HG03469 (cell line): ENCODE data around the gene DNER.
"Not testable (repeated sequence)": the region's sequence is repeated elsewhere in the genome, so short reads cannot be mapped to it uniquely, and the experiment has no call there.

Experiments
- ATAC-seq: cut with Tn5 transposase; IDR thresholded peaks from one replicate; pipeline ENCODE4 v1.9.1; 2021; ENCODE audit warnings: mild to moderate bottlenecking, moderate library complexity, moderate number of reproducible peaks; ENCODE audit not compliant: unreplicated experiment

DNER gene

DNA sequence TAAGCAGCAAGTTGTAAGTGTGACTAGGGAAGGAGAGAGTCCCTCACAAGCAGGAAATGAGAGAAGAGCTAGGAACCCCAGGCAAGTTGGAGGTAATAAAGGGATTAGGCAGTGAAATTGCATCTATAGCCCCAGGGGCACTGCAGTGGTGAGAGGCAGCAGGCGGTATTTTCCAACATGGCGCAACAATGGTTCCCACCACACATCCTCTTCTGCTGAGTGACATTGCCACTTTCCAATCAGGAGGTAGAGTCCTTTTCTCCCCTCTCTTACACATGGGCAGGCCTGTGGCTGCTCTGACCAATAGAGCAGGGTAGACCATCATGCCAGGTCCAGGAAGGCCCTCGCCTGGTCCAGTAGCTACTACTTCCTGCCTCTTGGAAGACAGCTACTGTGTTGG, 86.6 kb downstream of the DNER start:
- no peak for ATAC-seq

DNA sequence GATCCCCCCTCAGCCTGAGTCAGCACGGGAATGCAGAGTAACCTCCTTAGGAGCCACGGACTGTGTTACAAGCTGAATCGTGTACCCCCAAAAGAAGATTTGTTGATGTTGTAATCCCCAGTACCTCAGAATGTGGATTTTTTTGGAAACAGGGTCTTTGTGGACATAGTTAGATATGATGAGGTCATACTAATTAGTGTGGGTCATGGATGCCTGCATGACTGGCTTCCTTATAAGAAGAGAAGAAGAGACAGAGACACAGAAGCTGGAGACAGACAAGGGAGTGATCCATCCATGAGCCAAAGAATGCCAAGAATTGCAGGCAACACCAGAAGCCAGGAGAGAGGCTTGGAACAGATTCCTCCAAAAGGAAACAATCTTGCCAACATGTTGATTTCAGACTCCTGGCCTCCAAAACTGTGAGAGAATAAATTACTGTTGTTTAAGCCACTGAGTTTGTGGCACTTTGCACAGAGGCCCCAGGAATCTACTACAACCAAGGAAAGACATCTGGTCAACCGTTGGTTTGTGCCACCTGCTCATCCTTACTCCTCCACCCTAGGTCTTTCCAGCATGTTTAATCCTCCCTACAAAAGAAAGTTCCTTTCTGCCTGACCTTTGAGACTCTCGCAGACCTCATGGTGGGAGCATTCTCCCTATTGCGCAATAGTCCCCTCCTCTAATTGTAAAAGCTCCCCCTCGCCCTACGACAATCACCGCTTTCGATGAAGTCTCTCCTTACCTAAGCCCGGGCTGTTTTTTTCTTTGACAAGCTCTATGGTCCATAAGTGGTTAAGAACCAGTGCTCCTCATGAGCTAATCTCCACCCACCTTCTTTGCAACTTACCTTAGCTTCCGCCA, 91.6 kb downstream of the DNER start:
- ATAC-seq = no peak

DNA sequence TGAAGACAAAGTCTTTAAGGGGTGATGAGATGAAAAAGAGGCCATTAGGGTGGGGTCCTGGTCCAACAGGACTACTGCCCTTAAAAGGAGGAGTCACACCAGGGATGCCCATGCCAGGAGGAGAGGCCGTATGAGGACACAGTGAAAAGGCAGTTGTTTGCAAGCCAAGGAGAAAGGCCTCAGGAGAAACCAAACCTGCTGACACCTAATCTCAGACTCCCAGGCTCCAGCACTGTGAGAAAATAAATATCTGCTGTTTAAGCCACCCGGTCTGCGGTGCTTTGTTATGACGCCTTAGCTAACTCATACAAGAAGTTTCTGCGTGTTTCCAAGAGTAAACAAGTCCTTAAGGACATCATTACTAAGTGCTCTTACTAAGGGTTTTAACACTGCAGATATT, 93.6 kb downstream of the DNER start:
- ATAC-seq = no peak

DNA sequence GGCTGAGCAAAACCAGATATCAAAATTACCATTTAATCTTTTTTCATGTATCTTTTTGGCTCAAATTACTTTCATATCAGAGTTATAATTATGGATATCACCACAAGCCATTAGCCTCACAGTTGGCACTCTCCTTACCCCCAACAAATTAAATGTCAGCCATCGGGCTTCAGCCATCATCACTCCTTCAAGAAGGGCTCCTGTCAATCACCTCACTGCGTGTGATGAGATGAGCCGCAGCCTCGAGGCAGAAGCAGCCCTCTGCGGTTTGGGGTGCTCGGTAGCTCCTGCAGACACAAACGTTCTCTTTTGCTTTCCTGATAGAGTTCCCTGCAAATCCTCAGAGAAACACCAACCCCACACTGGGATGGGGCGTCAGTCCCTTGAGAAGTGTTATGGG, 94.1 kb downstream of the DNER start:
- ATAC-seq = no peak

DNA sequence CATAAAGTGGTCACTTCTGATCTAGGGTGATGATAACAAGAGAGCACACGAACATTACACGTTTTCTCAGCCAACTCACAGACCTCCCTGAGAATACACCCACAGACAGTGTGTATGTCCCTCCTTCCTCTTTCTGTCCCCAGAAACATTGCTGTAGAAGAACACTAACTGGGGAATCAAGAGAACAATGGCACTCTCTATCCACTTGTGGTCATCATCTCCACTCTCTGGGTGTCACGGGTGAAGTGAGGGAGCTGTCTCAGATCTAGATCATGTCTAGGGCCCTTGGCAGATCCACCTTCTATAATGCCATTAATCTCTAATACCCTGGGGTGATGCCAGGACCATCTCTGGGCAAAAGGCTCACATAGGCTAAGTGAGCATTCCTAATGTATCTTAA, 97.9 kb downstream of the DNER start:
- no peak for ATAC-seq

DNA sequence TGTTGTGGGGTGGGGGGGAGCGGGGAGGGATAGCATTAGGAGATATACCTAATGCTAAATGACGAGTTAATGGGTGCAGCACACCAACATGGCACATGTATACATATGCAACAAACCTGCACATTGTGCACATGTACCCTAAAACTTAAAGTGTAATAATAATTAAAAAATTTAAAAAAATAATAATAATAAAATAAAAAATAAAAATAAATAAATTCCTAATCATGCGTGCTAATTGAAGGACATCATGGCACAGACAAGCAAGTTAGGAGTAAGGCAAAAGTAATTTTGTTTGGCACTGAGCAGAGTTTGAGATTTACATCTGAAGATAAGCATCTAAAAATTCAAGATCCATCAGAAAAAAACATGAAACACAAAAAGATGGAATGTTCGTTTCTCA, 100.3 kb downstream of the DNER start:
- ATAC-seq = not testable (repeated sequence)

DNA sequence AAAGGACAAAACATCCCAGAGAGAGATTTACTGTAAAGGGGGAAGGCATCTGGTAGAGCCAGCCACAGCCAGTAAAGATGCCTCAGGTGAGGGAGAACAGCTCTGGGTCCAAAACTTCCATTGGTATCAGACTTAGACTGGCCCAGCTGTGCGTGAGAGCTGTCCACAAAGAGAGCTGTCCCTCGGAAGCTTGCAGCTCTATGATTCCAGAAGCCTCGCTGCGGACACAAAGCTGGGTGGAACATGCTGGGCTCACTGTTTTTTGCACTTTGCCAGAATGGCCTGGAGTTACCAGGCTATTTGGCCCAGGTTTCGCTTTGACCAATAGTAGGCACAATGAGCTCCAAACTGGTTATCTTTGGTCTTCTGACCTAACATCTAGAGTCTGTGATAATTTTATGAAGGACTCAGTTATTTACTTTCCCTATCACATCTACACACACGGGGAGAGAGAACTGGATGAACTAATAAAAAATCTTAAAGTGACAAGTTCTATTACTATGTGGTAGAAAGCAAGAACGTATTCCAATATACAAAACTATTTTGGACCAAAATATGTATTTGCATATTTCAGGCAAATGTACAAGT, 101.9 kb downstream of the DNER start:
- no peak for ATAC-seq

DNA sequence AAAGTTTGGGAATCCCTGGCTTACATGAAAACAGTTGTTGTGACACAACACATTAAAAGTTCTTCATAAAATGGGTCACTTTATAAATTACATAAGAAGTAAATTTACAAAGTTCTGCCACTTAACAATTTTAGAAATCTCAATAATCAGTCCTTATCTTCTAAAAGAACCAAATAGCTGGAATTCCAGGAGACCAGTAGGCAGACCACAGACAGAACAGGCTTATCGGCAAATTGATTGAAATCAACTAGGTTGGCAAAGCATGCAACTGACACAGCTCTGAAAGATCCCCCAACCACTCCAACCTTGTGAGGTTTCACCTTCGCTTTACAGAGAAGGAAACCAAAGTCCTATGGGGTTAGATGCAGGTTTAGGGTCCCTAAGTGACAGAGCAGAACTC, 103.0 kb downstream of the DNER start:
- ATAC-seq = no peak

DNA sequence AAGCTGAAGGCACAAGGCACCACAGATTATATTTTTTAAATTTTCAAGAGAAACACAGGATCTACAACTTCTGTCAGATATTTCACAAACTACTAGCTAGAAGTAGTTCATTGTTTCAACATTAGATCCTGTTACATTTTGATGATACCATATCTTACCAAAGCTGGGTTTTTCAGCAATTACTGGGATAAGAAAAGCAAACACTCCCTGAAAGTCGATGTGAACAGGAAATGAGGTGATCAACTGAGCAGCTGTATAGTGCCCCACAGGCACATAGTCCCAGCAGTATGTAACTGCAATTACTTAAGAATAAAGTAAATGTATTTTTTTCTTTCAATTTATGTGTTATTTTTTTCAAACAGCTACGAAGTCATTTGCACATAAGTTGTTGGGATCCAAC, 103.5 kb downstream of the DNER start:
- ATAC-seq = no peak

DNA sequence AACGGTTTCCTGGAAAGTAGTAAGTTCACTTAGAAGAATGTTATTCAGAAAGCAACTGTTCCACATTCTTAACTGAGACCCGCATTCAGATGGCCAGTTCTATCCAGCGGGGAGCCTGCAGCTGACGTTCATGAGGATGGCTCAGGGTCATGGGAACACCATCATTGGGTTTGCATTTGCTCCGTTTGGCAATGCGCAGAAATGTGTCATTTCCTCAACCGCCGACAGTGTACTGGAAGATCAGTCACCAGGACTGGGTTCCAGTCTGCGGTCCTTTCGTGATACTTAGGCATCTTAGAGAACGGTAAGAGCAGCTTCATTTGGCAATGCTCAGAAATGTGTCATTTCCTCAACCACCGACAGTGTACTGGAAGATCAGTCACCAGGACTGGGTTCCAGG, 104.0 kb downstream of the DNER start:
- no peak for ATAC-seq

DNA sequence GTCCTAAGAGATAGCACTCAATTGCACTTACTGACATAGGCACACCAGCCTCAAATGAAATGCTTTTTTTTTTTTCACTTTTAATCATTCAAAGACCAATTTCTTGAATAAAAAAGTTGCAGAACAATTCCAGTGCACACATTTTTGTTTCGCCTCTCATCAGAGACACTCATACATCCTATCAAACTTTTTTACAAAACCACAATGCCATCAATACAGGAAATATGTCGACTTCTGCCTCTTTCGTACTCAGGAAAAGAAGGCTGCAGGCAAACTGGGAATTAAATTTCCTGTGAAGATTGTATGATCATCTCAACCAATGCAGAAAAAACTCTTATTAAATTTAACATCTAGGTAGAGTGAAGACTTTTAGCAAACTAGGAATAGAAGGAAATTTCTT, 112.4 kb downstream of the DNER start:
- no peak for ATAC-seq

DNA sequence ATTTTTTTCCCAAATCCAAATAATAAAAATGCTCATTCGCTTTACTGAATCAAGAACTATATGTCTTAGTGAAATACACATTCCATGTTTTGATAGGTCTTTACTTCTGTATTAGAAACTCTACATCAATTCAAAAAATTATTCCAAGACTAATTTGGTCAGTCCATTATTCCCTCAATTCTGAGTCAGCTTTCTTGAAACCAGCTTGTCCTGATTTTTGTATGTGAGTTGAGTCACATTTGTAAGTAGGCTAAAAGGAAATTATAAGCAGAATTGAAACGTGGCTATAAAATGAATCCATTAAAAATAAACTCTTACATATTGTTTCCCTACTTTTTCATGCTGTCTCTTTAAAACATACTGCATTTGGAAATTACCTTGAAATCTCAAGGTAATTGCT, 113.0 kb downstream of the DNER start:
- no peak for ATAC-seq

DNA sequence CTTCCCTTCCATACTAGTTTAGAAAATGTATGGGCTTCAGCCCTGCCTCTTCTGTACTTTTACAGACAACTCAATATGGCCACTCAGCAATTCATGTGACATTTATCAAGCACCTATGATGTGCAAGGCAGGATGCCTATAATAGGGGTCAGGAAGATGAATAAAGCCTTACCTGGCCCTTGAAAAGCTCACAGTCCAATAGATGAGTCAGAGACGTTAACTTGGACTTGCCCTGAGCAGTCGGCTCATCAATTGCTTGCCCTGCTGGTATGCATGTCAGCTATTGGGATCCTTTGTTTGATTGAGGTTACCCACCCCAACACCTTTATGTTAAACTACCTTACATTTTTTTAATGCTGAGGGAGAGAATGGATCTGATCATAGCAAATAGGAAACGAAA, 116.1 kb downstream of the DNER start:
- ATAC-seq = no peak

DNA sequence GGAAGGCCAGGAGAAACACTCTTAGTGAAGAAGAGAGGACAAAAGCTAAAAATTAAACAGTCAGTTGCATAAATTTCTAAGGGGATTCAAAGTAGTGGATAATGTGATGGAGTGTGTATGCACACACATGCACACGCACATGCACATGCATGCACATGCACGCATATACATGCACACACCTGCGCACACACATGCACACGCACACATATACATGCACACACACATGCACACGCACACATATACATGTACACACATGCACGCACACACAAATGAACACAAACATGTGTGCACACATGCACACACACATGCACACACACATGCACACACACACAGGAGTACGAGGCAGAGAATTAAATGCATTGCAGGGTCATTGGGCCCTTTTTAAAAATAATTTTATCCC, 117.6 kb downstream of the DNER start:
- no peak for ATAC-seq

DNA sequence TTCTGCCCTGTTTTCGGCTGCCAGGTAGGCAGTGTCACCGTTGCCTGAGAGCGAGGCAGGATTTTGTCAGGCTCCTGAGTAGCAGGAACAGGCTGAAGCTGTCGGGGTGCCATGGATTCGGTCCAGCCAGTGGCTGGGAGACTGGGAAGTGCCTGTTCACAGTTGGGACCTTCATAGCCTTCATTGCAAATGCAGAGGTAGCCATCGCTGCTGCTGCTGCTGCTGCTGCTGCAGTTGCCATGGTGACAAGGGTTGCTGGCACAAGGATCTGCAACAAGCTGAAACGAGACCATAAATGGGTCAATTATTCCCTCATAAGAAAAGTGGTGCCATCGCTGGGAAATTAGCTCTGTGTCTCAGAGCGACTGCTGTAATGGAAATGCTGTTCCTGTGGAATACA, 122.7 kb downstream of the DNER start:
- no peak for ATAC-seq

DNA sequence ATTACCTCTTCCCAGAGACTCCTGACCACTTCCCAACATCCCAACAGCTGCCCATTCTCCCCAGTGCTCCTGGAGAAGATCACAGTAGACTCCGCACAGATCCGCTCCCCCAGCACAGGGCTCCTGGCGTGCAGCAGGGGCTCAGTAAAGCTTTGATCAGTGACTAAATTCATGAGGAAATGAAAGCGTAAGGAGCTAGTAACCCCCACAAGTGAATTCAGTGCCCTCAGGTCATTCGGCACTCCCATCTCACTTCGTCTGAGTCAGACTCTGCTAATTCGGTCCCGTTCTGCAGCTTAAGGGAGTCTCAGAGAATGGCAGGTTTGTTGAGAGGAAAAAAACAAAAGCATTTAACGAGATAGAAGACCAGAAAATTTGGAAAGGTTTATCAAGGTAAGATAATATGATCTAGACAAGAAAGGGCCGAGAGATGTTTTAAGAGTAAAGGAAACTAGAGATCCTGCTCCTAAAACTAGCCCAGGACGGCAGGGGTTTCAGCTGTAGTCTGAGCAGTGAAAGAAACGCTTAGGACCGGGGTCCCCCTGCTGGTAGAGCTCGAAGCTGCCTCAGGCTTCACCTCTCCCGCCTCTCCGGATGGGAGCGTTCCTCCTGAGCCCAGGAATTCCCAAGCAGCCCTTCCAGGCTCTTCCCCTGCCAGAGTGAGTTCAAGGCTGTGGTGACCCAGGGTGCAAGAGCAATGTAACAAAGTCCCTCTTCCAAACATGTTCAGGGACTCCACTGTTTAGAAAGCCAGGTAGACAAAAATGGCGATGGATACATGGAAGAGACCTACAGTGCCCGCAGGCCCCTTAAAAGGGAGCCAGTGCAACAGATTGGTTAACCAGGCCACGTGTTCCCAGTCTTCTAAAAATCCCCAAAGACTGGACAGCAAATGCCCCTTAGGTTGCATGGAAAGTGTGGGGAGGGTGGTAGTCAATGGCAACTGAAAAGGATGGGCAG, 127.3 kb downstream of the DNER start:
- peak; percentile 80 for ATAC-seq

DNA sequence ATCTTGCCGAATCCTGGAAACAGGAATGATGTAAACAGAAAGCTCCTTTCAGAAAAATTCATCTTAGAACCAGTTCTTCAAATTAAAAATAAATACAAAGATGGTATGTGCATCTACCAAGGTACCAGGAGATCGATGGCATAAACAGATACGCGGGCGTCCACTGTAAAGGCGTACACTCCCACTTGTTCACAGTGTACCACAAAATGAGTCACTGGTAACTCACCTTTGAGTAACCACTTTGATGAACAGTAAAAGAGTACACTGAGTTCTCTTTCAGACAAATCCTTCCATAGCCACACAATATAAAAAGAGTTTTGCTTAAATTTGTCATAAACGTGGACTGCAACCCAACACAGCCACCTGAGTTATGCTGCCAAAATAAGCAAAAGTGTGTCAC, 128.3 kb downstream of the DNER start:
- no peak for ATAC-seq

DNA sequence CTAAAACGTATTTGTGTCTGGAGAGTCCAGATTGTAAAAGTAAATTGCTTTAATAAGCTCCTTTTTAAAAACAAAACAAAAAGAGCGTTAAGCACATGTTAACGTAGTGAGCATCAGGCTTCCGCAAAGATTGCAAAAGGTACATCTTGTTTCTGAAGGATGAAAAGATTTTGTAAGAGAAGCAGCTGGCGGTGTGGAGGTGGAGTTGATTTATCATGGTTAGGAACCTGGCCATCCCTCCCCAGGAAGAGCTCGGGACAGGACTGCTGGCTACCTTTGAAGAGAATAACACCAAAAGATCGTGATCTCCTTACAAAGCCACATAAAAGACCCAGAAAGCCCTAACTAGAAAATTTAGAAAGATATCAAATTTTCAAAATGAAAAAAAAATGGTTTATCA, 132.2 kb downstream of the DNER start:
- ATAC-seq = no peak

DNA sequence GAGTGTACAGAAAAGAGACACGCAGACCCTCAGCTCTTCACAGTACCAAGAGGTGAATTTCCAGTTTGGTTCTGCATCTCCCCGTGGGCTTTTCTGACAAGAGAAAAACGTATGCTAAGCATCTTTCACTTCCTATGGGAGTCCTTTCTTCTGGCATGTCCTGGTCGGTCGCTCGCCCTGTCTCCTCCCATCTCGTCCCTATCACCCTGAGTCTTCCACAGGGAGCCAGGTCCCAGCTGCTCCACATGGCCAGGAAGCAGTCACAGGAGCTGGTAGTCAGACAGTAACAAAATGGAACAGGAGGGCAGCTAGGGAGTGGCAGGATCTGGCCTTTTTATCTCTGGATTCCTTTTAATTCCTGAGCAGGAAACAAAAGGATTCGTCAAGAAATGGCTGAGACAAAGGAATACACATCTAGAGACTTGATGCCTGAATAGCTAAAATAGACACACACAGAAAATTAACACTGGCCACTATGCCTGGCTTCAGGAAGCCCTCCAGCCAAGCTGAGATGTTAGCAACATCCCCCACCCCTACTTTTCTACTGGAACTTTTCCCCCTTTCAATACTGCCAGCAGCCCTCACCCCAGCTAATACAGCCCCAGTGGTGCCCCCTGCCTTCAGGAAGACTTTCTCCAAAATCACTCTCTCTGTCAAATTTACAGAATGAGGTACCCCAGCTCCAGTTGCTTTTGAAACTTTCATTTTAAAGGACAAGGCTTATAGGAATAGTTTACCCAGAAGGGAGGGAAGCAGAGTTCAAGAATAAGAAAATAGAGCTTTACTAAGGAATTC, 136.1 kb downstream of the DNER start:
- ATAC-seq = no peak

DNA sequence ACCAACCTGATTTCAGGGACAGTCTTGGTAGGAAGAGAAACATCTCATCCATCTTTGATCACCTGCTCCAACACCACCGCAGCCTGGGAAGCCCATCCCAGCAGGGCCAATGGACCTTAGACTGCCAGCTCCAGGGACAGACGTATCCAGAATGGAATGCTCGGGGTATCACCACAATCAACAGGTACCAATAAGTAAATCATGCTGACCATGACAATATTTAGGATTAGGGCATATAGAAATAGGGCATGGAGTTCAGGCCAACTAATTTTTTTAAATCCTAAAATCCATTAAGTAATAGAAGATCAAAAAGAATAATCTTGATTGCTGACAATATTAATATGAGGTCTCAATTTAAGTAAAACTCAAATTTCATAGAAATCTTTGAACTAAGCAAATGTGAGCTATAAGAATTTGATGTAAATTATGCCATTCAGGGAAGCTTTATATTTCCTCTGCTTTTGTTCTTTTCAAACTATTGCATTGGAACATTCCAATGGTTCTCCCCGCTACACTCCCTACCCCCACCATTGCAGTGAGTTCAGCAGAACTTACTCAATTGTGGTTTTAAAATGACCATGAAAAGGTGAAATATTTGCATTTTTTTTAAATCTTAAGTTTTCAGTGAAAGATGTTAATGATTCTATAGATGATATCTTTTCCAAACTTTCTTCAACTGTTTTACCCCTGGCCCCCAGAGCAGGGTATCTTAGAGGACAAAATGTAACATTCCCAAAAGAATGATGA, 138.6 kb downstream of the DNER start:
- ATAC-seq = no peak
